ENCODE measurements around the gene CHPT1. TPM values are rescaled to one million over a fixed set of nuclear protein-coding genes. Genes with fewer than 3 reads are reported as not detected.

CHPT1 gene
- total RNA-seq, 1 donor from 2014 or later, result 42.7 TPM

- H3K4me3 Mint-ChIP-seq, result no peak overlapping the region
Measured at GRCh38 chr12:101666052-101666728, 31.2 kb upstream of the CHPT1 start.

GRCh38 chr12:101667591-101667990 is 29.8 kb upstream of the CHPT1 start:
- no peak for DNase-seq
- Mint-ChIP-seq H3K27me3 (no peaks in the 10 kb centered on the region), H3K36me3 (ENCODE audit: low read depth) (no peaks in the 10 kb centered on the region), H3K4me1 (peaks cover 21% of the 10 kb centered on the region), H3K4me3 (no peak overlapping the region), H3K27ac (no peak overlapping the region), H3K9me3 (no peaks in the 10 kb centered on the region)
- no peak for ATAC-seq (ENCODE audit: low read depth)
- ChIA-PET CTCF (no interaction called here), POLR2A (no interaction called here)
- intact Hi-C loops (cut with micrococcal nuclease), result no loop called here
- TF ChIP-seq CTCF (IDR thresholded peaks at IDR 0.05), result no peak

More at GRCh38 chr12:101666052-101666728, 31.2 kb upstream of the CHPT1 start:
- peaks cover 14% of the 10 kb centered on the region for H3K4me1 Mint-ChIP-seq
- TF ChIP-seq CTCF (IDR thresholded peaks at IDR 0.05), result no peak
- ChIA-PET POLR2A (no interaction called here), CTCF (no interaction called here)
- H3K27me3 Mint-ChIP-seq, result no peaks in the 10 kb centered on the region
- intact Hi-C loops (cut with micrococcal nuclease), result no loop called here
- no peak overlapping the region for H3K27ac Mint-ChIP-seq
- DNase-seq, result no peak
- ATAC-seq (ENCODE audit: low read depth), result no peak
- no peaks in the 10 kb centered on the region for H3K36me3 Mint-ChIP-seq (ENCODE audit: low read depth)
- no peaks in the 10 kb centered on the region for H3K9me3 Mint-ChIP-seq

- CTCF ChIA-PET, result interaction anchor here (1.1 to 2.1 kb wide), 3 partner anchors 28 to 103 kb away, joined by 3 to 8 read pairs (median 5); no protein-coding TSS in a partner anchor
- no peak for TF ChIP-seq CTCF (IDR thresholded peaks at IDR 0.05)
- POLR2A ChIA-PET, result no interaction called here
Measured at GRCh38 chr12:101670007-101670671, 27.3 kb upstream of the CHPT1 start.

GRCh38 chr12:101671157-101671791 is 26.2 kb upstream of the CHPT1 start:
- H3K4me3 Mint-ChIP-seq, result peak overlapping the region; percentile 74
- POLR2A ChIA-PET, result interaction anchor here (1.1 kb wide), 1 partner anchor 27 kb away, joined by 3 read pairs; no protein-coding TSS in a partner anchor
- ATAC-seq (ENCODE audit: low read depth) (peak; percentile 92), DNase-seq (peak; percentile 22)
- H3K27ac Mint-ChIP-seq, result peak overlapping the region; percentile 89
- CTCF ChIA-PET, result interaction anchor here (1.6 to 2.1 kb wide), 2 partner anchors 27 to 88 kb away, joined by 5 to 8 read pairs; no protein-coding TSS in a partner anchor
- peaks cover 21% of the 10 kb centered on the region for H3K4me1 Mint-ChIP-seq
- intact Hi-C loops (cut with micrococcal nuclease), result loop anchor here (1.0 kb wide), 2 partner anchors 26 to 37 kb away; partner anchors contain the start of gene CHPT1
- H3K9me3 Mint-ChIP-seq, result no peaks in the 10 kb centered on the region
- no peak for TF ChIP-seq CTCF (IDR thresholded peaks at IDR 0.05)
- no peaks in the 10 kb centered on the region for H3K36me3 Mint-ChIP-seq (ENCODE audit: low read depth)
- no peaks in the 10 kb centered on the region for H3K27me3 Mint-ChIP-seq

More at GRCh38 chr12:101670007-101670671, 27.3 kb upstream of the CHPT1 start:
- Mint-ChIP-seq H3K36me3 (ENCODE audit: low read depth) (no peaks in the 10 kb centered on the region), H3K27me3 (no peaks in the 10 kb centered on the region), H3K4me3 (no peak overlapping the region), H3K4me1 (peaks cover 21% of the 10 kb centered on the region), H3K27ac (no peak overlapping the region), H3K9me3 (no peaks in the 10 kb centered on the region)
- ATAC-seq (ENCODE audit: low read depth) (peak; percentile 53), DNase-seq (no peak)
- intact Hi-C loops (cut with micrococcal nuclease), result loop anchor here (1.0 kb wide), 2 partner anchors 73 to 89 kb away; no protein-coding TSS in a partner anchor
